Measurements from ENCODE around the gene GLB1L. TPM values are rescaled to one million over a fixed set of nuclear protein-coding genes. Genes with fewer than 3 reads are reported as not detected.

The GLB1L gene
- total RNA-seq, 3 donors from 2014 or later: 4.2 to 10.8 (median 5.8) TPM

GRCh38 chr2:219254590-219255201 is 9.5 kb upstream of the GLB1L start:
- TF ChIP-seq, protein P1, sequence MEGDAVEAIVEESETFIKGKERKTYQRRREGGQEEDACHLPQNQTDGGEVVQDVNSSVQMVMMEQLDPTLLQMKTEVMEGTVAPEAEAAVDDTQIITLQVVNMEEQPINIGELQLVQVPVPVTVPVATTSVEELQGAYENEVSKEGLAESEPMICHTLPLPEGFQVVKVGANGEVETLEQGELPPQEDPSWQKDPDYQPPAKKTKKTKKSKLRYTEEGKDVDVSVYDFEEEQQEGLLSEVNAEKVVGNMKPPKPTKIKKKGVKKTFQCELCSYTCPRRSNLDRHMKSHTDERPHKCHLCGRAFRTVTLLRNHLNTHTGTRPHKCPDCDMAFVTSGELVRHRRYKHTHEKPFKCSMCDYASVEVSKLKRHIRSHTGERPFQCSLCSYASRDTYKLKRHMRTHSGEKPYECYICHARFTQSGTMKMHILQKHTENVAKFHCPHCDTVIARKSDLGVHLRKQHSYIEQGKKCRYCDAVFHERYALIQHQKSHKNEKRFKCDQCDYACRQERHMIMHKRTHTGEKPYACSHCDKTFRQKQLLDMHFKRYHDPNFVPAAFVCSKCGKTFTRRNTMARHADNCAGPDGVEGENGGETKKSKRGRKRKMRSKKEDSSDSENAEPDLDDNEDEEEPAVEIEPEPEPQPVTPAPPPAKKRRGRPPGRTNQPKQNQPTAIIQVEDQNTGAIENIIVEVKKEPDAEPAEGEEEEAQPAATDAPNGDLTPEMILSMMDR (IDR thresholded peaks at IDR 0.05): no peak
- H3K9me3 ChIP-seq: no peaks in the 10 kb centered on the region
- peaks cover 30% of the 10 kb centered on the region for H3K4me1 ChIP-seq (ENCODE audit: low read depth)
- peak overlapping the region; percentile 44 for H3K4me3 ChIP-seq
- no peak for DNase-seq
- intact Hi-C loops (cut with DNase I, micrococcal nuclease): no loop called here
- peak; percentile 2 for ATAC-seq
- no peaks in the 10 kb centered on the region for H3K36me3 ChIP-seq (ENCODE audit: low read depth)

DNA sequence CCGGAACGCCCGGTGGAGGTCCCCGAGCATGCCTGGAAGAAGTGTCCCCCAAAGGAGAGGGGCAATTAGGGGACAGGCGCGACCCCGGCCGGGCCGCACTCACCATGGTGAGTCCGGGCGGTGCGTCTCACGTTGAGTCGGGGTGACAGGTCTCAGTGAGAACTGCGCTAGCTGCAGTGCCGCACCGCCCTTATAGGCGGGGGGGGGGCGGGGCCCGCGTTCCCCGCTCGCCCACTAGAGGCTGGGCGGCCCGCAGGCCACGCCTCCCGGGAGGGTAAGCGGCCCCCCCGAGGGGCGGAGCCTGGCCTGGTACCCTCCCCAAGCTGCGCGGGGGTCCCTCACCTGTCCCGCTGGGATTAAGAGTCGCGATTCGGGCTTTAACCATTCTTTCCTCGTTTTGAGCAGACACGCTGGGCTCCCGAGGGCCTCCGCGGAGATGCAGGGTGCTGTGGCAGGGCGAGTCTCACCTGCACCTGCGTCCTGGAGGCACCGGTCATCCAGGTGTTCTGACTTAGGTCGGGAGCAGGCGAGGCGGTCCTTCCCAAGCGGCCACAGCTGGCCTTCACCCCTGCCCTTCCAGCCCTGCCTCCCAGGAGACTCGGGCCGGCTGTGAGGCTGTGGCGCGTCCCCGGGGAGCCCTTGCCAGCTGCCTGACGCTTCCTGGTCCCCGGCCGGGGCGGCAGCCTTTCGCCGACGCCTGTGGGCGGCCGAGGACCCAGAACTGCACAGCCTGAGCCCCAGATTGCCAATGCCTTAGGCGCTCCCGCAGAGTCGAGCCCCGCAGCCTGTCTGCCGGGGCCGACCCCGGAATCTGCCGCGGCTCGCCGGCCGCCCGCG is 8.7 kb upstream of the GLB1L start, which contains the start of gene TUBA4A:
Gene TUBA4A, minus strand, starts transcription at position 166 of the 837 bp plus-strand sequence. Its CDS starts 60 bp downstream, at position 106.
- ATAC-seq (peak; percentile 83), DNase-seq (peak; percentile 94 to 95 (median 95))
- Histone ChIP-seq H3K4me1 (ENCODE audit: low read depth) (peaks cover 37% of the 10 kb centered on the region), H3K4me3 (peak within 1 kb of the TSS; percentile 44), H3K36me3 (ENCODE audit: low read depth) (no peaks in the 10 kb centered on the region), H3K9me3 (no peaks in the 10 kb centered on the region)
- TF ChIP-seq, protein P1 (IDR thresholded peaks at IDR 0.05): no peak
- intact Hi-C loops (cut with DNase I, micrococcal nuclease): no loop called here

DNA sequence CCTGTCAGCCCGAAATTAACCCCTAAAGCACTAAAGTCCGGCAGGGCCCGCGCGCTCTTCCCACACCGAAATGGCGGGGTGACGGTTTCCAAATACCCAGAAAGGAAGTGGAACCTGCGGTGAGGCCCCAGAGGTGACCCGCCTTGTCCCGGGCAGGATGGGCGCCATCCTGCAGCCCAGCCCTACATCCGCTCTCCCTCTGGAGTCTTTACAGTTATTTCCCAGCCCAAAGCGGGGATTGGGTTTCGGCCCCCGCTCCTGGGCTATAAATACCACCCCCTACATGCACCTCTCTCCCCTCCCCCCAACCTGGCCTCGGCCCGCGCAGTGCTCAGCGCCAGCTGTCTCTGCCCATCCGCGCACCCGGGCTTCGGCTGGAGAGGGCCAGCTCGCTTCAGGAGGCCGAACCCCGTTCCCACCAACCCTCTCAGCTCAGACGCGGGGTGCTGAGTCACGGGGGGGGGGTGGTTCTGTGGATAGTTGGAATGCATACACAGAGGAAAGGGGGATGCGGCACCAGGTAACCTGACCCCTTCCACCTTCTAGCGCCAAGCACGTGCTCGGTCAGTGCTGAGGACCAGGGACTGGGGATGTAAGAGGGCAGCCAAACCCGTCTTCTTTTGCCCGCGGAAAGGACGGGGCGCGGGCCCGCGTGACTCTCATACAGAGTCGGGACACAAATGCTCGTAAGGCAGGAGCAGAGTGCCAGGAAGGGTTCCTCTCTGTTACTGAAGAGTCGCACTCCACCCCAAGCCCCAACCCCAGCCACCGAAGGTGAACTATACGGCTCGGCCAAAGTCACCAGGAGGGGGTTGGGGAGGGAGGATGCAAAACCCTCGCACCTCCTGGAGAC is 7.9 kb upstream of the GLB1L start, which contains the start of gene TUBA4B:
Gene TUBA4B, plus strand, starts transcription at position 344 of the 853 bp plus-strand sequence. Its CDS starts 165 bp downstream, at position 509.
- ATAC-seq: peak; percentile 6
- peak within 1 kb of the TSS; percentile 44 for H3K4me3 ChIP-seq
- peaks cover 46% of the 10 kb centered on the region for H3K4me1 ChIP-seq (ENCODE audit: low read depth)
- peak; percentile 52 to 81 (median 70) for DNase-seq
- H3K36me3 ChIP-seq (ENCODE audit: low read depth): no peaks in the 10 kb centered on the region
- intact Hi-C loops (cut with DNase I, micrococcal nuclease): no loop called here
- no peaks in the 10 kb centered on the region for H3K9me3 ChIP-seq
- TF ChIP-seq, protein P1 (IDR thresholded peaks at IDR 0.05): no peak

DNA sequence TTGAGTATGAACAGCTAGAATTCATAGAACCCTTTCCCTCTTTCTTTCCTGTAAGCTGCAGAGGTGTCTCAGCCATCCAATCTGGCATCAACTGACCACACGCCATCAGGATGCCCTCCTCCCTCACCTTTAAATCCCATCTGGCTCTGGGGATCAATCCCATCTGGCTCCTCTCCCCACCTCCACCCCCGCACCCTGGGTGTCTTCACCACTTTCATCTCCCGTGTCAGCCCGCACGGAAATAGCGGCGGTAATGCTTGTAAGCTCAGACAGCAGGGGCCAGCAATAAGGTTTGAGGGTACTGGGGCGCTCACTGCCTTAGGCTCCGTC is 7.3 kb upstream of the GLB1L start:
- ATAC-seq (no peak), DNase-seq (peak in 1 of 3 donors; percentile 65)
- Histone ChIP-seq H3K4me1 (ENCODE audit: low read depth) (peaks cover 52% of the 10 kb centered on the region), H3K36me3 (ENCODE audit: low read depth) (no peaks in the 10 kb centered on the region), H3K4me3 (peak overlapping the region; percentile 44), H3K9me3 (no peaks in the 10 kb centered on the region)
- intact Hi-C loops (cut with DNase I, micrococcal nuclease): no loop called here
- TF ChIP-seq, protein P1 (IDR thresholded peaks at IDR 0.05): no peak

- no peak for ATAC-seq
Observed at GRCh38 chr2:219252084-219252483, 6.8 kb upstream of the GLB1L start.

More at GRCh38 chr2:219252084-219252483, 6.8 kb upstream of the GLB1L start:
- H3K4me1 ChIP-seq (ENCODE audit: low read depth): peaks cover 56% of the 10 kb centered on the region
- no peaks in the 10 kb centered on the region for H3K9me3 ChIP-seq
- H3K4me3 ChIP-seq: no peak overlapping the region
- no peaks in the 10 kb centered on the region for H3K36me3 ChIP-seq (ENCODE audit: low read depth)
- TF ChIP-seq, protein P1 (IDR thresholded peaks at IDR 0.05): no peak
- DNase-seq: no peak
- intact Hi-C loops (cut with DNase I, micrococcal nuclease): no loop called here

Data from mucosa of descending colon (tissue), 3 donors.